T follicular helper cell (primary cell): ENCODE results near the gene SLC25A23.

Experiments used
- DNase-seq: peaks from one replicate; pipeline ENCODE4 v3.0.0-alpha.2; 2020; ENCODE audit warnings: low read depth

SLC25A23 gene

GRCh38 chr19:6424939-6425731 is 34.5 kb downstream of the SLC25A23 start:
- peak; percentile 99 for DNase-seq

- no peak for DNase-seq
These were observed 35.2 kb downstream of the SLC25A23 start, which contains the start of gene KHSRP for GRCh38 chr19:6424195-6424938. Gene KHSRP (minus strand): TSS chr19:6424811. CDS start chr19:6424701, 110 bp downstream.

GRCh38 chr19:6423499-6424194 is 35.9 kb downstream of the SLC25A23 start:
- no peak for DNase-seq

DNA sequence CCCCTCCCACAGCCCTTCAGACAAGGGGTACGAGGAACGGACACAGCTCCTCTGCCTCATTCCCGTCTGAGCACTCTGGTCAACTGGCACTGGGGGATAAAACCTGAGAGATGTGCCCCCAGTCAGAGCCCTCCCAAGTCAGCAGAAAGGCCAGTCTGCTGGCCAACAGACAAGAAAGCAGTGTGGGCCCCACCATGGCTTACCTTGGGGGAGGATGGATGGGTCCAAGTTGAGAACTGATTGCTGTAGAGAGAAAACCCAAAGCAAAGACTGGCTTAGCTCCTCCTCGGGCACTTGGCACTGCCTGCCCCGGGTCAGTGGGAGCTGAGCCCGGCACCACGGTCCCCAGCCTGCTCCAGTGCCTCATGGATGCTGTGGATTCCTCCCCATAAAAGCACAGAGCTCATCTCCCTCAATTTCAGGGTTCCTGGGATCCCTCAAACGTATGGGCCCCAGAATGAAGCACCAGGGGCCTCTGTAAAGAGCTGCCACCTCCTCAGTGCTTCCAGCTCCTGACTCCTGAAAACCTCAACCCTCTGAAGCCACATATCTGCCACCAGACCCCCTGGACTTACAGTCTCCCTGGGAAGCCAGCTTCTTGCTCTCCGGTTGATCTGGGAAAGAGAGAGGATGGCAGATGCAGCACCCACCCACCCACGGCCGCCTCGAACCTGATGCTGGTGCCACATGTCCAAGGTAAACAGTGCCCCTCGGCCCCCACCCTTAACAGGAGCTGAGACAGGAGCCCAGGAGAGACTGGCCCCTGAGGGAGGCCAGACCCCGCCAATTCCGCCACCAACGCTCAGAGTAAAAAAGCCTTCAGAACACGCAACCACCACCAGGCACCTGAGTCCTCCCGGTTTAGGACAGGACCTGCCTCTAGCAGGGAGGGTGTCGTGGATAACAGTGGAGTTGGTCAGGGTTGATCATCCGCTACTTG is 38.2 kb downstream of the SLC25A23 start:
- DNase-seq = no peak

DNA sequence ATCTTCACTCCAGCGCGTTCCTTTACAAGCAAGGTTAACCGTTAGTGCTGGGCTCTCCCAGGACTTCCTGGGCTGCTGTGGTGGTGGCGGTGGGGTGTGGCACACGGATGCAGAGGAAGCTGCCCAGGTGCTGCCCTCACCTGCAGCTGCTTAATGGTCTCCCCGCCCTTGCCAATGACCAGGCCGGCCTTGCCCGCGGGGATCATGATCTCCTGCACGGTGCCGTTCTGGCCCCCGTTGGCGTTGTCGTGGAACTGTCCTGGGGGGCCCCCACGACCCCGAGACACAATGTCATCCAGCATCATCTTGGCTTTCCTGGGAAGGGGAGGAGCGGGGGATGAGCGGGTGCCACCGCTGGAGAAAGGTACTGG is 41.0 kb downstream of the SLC25A23 start:
- DNase-seq = no peak

GRCh38 chr19:6417713-6418561 is 41.7 kb downstream of the SLC25A23 start:
- DNase-seq = no peak

DNA sequence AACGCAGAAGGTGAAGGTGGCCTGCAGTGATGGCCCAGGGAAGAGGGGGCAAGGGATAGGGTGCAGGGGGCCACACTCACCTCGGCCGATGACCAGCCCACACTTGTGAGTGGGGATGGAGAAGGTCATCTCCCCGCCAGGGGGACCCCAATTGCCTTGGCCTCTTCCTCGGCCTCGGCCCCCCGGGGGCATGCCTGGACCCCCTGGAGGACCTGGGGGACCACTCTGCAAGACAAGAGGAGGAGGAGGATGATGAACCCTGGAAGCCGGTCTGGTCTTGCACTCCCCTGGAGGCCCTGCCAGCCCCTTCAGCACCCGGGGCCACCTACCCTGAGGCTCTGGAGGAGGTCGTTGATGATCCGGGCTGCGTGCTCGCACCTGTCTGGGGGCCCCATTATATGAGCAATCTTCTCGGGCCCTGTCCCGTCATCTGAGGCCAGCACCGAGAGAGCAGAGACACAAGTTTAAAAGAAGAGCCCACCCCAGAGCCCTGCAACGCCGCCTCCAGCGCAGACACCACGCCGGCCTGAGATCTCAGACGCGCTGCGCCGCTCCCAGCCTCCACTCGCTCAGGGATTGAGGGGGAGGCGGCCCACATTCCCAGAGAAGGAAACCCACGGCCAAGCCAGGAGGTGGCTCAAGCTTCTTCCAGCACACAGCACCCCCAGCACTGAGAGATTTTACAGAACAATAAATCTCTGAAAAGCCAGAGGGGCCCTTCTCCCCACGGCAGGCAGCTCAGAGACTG is 42.8 kb downstream of the SLC25A23 start:
- no peak for DNase-seq

DNA sequence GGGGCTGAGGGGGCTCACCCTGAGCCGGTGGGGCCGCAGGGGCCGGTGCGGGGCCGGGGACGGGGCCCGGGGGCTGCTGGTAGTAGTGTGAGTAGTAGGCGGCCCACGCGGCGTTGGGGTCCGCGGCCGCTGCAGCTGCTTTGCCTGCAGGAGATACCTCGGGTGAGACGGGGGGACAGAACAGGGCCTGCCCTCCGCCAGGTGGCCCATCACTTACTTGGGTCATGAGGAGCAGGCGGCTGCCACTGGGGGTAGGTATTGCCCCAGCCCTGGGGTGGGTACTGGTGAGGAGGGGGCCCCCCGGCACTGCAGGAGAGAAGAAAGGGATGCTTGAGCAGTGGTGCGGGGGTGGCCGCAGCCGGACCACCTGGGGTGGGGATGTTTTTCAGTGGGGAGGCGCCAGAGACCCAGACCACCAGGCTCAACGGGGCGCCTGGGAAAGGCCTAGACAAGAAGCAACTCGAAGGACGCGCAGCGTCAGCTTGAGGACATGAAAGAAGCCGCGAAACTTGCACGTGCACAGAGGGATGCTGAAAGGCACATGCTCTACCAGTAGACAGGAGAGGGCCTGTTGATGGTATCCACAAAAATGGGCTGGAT is 43.9 kb downstream of the SLC25A23 start:
- DNase-seq = no peak

DNA sequence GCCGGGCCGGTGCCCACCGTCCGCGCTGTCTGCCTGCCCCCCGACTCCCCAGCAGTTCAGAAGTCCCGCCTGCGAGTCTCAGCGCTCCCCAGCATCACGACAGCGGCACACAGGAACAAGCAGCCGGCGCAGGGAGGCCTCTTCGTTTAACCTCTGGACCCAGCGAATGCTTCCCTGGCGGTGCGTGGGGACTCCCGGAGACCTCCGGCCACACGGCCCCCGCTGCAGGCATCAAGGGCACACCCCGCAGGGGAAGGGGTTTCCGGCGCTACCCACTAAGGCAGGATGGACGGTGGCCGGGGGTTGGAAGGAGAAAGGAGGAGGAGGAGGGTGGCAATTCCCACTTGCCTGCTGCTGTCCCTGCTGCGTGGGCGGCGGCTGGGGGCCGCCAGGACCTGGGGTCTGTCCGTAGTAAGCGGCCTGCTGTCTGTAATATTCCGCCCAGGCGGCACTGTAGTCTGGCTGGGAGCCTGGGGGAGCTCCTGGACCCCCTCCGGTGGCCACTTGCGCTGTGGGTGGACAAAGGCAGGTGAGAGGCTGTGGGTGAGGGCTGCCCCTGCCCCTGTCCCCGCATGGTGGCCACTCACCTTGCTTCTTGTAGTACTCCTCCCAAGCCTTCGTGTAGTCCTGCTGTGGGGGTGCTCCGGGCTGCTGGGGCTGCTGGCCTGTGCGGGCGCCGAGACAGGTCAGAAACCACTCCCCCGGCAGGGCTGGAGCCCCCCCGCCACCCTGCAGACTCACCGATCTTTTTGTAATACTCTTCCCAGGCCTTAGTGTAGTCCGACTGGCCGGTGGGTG is 44.6 kb downstream of the SLC25A23 start:
- no peak for DNase-seq

GRCh38 chr19:6413721-6414643 is 45.6 kb downstream of the SLC25A23 start:
- no peak for DNase-seq

DNA sequence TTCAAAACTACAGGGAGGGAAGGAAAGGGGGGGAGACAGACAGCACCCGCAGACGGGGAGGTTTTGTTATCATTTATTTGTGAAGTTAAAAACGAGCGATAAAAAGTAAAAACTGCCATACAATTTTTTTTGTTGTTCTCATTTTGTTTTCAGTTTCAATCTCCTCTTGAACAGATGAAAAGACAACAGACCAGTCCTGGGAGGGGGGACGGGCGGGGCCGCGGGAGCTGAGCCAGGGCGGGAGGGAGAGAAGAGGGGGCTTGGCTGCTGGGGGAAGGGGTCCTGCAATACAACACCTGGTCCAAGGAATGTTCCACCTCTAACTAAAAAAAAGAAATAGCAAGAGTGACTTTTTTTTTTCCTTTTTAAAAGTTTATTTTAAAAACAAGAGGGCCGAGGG is 46.3 kb downstream of the SLC25A23 start:
- no peak for DNase-seq

DNA sequence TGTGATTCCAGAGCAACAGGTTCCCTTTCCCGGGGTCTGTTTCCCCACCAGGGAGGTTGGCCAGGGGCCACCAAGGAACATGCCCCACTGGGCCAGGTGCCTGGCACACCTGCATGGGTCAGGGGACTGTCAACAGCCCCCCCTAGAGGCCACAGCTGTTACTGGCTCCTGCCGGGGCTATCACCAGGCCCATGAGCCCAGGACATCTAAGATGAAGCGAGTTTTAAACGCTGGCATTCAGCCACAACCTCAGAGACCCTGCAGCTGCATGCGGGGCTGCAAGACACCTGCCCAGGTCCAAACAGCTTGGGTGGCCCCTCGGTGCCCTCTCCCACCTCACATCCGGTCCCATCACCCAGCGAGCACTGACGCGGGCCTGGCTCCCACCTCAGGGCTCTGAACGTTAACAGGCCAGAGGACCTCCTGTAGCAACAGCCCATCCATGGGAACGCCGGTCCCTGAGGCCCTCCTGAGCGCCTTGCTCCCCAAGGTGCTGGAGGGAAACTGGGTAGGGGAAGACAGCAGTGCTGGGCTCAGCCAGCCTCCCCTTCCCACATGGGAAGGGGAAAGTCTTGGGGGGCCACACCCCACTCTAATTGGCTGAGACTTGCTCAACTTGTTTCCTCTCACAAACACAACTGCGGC is 47.0 kb downstream of the SLC25A23 start:
- no peak for DNase-seq

GRCh38 chr19:6412061-6412446 is 47.5 kb downstream of the SLC25A23 start:
- no peak for DNase-seq

DNA sequence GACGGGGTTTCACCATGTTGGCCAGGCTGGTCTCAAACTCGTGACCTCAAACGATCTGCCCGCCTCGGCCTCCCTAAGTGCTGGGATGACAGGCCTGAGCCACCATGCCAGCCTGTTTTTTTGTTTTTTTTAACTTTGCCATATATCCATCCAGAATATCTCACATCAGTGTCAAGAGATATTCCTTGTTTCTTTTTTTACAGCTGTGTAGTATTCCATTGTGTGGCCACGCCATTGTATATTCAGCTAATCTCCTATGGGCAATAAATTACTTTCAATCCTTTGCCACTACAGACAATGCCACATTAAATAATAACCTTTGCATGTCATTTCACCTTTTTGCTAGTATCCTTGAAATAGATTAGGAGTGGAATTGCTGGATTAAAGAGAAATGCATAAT is 50.2 kb downstream of the SLC25A23 start:
- no peak for DNase-seq

DNA sequence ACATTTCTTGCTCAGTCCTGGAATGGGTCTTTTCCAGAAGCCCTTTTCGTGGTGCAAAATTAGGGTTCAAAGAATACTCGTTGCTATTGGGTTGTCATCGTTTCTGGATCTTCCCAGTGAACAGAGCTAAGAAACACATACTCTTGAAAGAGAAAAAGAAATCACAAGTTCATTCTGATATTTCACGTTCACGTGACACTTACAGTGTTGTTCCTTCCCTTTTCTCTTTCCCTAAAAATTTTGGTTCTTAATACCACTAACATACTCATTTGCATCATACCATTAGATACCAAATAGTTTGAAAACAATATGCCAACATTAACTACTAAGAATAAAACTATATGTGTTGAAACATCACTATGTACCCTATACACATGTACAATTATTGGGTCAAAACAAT is 53.2 kb downstream of the SLC25A23 start:
- no peak for DNase-seq

GRCh38 chr19:6402837-6403608 is 56.6 kb downstream of the SLC25A23 start:
- DNase-seq = no peak
